ENCODE data around the gene ITGB2. TPM values are rescaled to one million over a fixed set of nuclear protein-coding genes. Genes with fewer than 3 reads are reported as not detected.

The ITGB2 gene
- polyA plus RNA-seq, 1 of the 3 experiments (the other 2 are of a cell fraction), result 0.77 TPM

DNA sequence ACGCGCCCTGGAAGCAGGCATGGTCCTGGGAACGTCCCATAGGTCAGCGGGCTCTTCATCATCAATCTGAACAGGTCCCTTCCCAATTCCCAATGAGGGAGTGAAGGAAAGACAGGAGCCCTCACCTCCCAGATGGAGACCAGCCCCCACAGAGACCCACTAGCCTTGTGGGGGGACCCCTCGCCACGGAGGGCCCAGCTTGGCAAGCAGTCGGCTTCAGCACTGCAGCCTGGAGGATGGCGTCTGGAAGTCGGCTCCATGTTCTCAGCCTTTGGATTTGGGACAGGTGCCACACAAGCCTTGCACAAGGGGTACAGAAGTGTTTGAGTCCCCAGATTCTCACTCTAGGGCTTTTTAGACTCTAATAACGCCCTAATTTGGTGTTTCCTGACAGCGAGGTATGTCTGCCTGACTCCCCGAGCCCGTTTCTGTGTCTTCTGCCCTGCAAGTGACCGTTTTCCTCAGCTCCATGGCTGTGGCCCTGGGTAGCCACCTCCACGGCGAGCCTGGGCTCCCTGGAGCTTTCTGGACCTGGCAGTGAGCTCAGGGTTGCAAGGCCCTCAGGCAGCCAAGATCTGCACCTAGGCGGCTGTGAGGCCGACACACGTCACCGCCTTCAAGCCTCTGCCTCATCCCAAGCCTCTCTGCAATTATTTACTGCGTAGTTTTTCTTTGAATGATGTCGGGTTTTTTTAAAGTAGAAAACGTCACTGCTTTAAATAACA lies 77.8 kb downstream of the ITGB2 start:
- ChIA-PET POLR2A (no interaction called here), CTCF (no interaction called here)
- no peak overlapping the region for H3K9ac ChIP-seq
- peaks cover 0 to 13% of the 10 kb centered on the region in 2 experiments; a peak in 1 of 4 replicates for H3K4me1 ChIP-seq (ENCODE audit: control insufficient read depth in 1 of 2, insufficient read depth in 2 of 2, low read depth in 1 of 2, low read length in 1 of 2)
- H3K4me2 ChIP-seq, result no peak overlapping the region
- no peaks in the 10 kb centered on the region for H3K36me3 ChIP-seq (replicated peaks in 1 of 2; ENCODE audit: control insufficient read depth in 1 of 2, insufficient read depth in 2 of 2, low read length in 1 of 2)
- no peak for TF ChIP-seq YY1 (IDR thresholded peaks at IDR 0.05; ENCODE audit: low read depth)
- TF ChIP-seq TEAD4 (IDR thresholded peaks at IDR 0.05; ENCODE audit: borderline replicate concordance, insufficient read depth), result no peak
- TF ChIP-seq EZH2phosphoT487 (IDR thresholded peaks at IDR 0.05; ENCODE audit: borderline replicate concordance, low read depth), result no peak
- no peak for TF ChIP-seq MEF2A (IDR thresholded peaks at IDR 0.05; ENCODE audit: borderline replicate concordance, low read depth)
- no peak for TF ChIP-seq PBX3 (IDR thresholded peaks at IDR 0.05)
- no peak for TF ChIP-seq POLR2AphosphoS5 (IDR thresholded peaks at IDR 0.05; ENCODE audit: low read depth, low read length)
- TF ChIP-seq GABPA (IDR thresholded peaks at IDR 0.05; ENCODE audit: low read depth), result no peak
- no peak for TF ChIP-seq IRF3 (IDR thresholded peaks at IDR 0.05; ENCODE audit: low read depth, low read length)
- TF ChIP-seq GATA2 (CRISPR knock-in tag; IDR thresholded peaks at IDR 0.05), result no peak
- TF ChIP-seq RCOR1 (IDR thresholded peaks at IDR 0.05; ENCODE audit: low read length), result no peak
- TF ChIP-seq JUND (IDR thresholded peaks at IDR 0.05), result no peak
- no peak for TF ChIP-seq RXRA (IDR thresholded peaks at IDR 0.05; ENCODE audit: borderline replicate concordance, low read depth)
- TF ChIP-seq RFX5 (IDR thresholded peaks at IDR 0.05; ENCODE audit: low read length), result no peak
- no peak for TF ChIP-seq FOSL2 (IDR thresholded peaks at IDR 0.05; ENCODE audit: borderline replicate concordance, low read depth)
- no peak for TF ChIP-seq TAF1 (IDR thresholded peaks at IDR 0.05; ENCODE audit: borderline replicate concordance, low read depth, low read length)
- TF ChIP-seq TCF12 (IDR thresholded peaks at IDR 0.05), result no peak
- TF ChIP-seq FOXM1 (IDR thresholded peaks at IDR 0.05; ENCODE audit: low read depth), result no peak
- TF ChIP-seq ZBTB33 (IDR thresholded peaks at IDR 0.05; ENCODE audit: borderline replicate concordance, low read depth), result no peak
- no peak for TF ChIP-seq FOXJ3 (CRISPR knock-in tag; IDR thresholded peaks at IDR 0.05)
- no peak for TF ChIP-seq MXI1 (IDR thresholded peaks at IDR 0.05; ENCODE audit: low read depth, low read length)
- no peaks in the 10 kb centered on the region for H4K20me1 ChIP-seq (ENCODE audit: insufficient read depth)
- H2AFZ ChIP-seq (ENCODE audit: low read depth), result no peak overlapping the region
- H3K27me3 ChIP-seq (ENCODE audit: insufficient read depth), result no peaks in the 10 kb centered on the region
- 67% methylated on average over 14 of the region's 23 CpGs for WGBS (ENCODE audit: low lambda C conversion rate)
- no peaks in the 10 kb centered on the region for H3K9me3 ChIP-seq
- no peaks in the 10 kb centered on the region for H3K79me2 ChIP-seq (ENCODE audit: insufficient read depth)
- no peaks in the 10 kb centered on the region for H3K9me2 ChIP-seq
- DNase-seq, result no peak
- H3K27ac ChIP-seq (ENCODE audit: low read depth in 2 of 2, low read length in 1 of 2), result no peak overlapping the region
- H3F3A ChIP-seq (replicated peaks; ENCODE audit: insufficient read depth), result no peaks in the 10 kb centered on the region
- H3K4me3 ChIP-seq (ENCODE audit: low read depth in 2 of 2, low read length in 1 of 2), result no peak overlapping the region
